ENCODE measurements around the gene BCL11B.

Gene BCL11B

DNA sequence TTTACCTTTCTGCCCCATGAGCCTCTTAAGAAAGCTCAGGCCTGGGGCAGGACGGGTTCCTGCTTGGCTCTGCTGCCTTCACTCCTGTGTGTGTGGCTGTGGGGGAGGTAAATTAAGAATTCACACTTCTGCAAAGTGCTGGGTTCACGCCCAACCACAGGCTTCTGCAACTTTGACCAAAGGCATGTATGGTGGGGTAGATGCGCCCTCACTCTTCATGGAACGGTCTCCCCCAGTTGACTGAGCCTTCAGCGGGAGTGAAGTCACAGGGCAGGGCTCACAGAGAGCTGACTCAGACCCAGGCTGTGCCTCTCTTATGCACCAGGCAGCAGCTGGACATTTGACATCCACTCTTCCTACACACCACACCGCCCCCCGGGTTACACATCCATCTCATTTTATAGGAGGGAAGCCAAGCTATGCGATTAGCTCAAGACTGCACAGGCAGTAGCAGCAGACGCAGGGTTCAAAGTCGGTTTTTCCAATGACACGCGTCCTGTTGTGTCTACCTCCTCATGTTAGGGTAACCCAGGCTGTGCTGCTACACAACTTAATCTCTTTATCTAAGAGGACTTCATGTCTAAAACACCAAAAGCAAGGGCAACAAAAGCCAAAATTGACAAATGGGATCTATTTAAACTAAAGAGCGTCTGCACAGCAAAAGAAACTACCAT is 15.4 kb upstream of the BCL11B start:
- in situ Hi-C loops (cut with MboI; ENCODE audit: low sequenced_read_pairs), result no loop called here

DNA sequence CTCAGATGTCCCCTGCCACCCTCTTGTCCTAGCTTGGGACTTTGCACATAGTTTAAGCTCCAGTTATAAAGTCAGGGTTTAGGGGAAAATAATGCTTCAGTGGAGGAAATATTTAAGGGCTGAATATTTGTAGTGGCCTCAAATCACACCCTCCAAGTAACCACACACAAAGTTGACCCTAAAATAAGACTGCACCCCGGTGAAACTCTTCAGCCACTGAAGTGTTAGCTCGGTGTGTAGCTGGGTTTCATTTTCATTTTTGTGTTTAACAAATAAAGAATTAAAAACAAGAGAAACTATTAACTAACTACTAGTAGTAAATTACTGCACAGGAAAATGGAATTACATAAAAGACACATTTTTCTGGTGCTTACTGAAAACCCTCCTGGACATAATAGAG is 14.8 kb upstream of the BCL11B start:
- in situ Hi-C loops (cut with MboI; ENCODE audit: low sequenced_read_pairs), result no loop called here

DNA sequence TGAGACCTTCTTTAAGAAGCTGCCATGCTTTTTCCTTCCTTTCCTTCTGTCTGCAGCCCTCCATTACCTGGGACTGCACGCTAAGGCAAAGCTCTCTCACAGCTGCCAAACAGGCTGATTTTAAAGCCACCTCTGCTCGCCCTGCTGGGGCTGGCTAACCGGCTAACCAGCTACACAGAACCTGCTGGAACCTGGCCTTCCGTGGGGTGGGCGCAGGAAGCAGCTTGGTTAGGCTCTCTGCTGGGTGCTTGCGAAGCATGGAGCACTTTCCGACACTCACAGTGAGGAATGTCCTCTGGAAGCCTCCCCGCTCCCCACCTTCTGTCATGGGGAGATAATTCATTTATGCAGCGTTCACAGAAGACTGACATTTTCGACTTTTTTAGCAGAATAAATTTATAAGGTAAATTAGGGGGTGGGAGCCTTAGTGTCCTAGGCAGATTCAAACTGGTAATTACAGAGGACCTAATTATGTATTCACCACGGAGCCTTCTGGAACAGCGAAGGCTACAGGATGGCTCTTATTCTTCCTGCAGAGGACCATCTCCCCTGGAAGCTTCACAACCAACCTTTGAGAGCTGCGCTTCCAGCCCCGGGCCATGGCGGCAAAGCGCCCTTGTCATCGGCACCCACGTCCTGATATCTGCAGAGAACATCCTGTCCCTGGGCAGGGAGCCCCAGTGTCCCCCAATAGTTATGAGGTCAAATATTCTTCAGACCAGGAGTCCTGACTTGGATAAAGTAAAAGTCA is 12.4 kb upstream of the BCL11B start:
- in situ Hi-C loops (cut with MboI; ENCODE audit: low sequenced_read_pairs), result no loop called here

DNA sequence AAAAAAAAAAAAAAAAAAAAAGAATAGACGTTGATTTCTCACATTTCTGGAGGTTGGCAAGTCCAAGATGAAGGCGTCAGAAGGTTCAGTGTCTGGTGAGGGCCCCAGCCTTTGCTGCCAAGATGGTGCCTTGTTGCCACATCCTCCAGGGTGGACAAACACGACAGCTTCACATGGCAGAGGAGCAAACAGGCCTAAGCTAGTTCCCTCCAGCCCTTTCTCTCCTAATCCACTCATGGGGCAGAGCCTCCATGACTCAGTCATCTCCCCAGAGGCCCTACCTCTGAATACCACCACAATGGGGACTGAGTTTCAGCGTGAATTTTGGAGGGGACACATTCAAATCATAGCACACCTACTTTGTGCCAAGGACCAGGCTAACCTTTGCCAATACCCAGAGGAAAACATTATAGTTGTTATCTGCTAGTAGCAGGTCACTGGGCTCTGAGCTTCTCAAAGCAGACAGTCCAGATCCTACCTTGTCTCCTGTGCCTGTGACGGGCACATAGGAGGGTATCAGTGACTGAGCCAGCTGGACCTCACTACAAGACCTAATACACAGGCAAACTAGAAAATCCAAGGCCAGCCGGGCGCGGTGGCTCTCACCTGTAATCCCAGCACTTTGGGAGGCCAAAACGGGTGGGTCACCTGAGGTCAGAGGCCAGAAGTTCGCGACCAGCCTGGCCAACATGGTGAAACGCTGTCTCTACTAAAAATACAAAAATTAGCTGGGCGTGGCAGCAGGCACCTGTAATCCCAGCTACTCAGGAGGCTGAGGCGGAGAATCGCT is 10.5 kb upstream of the BCL11B start:
- in situ Hi-C loops (cut with MboI; ENCODE audit: low sequenced_read_pairs), result no loop called here

DNA sequence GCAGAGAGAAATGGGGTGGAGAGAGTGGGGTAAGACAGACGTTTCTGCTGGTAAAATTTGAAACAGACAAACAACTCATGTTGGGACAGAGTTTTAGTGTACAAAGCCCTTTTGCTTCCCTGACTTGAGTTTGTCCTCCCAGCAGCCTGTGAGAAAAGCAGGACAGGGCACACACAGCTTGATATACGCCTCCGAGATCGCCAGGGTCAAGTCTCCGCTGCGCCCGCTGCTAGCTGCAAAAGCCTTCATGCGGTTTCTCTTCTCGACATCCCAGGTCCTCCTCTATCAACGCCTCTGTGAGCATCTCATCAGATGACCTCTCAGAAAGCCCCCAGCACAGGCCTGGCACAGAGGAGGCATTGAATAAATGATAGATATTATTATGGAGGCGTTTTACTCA is 9.4 kb upstream of the BCL11B start:
- in situ Hi-C loops (cut with MboI; ENCODE audit: low sequenced_read_pairs), result no loop called here

DNA sequence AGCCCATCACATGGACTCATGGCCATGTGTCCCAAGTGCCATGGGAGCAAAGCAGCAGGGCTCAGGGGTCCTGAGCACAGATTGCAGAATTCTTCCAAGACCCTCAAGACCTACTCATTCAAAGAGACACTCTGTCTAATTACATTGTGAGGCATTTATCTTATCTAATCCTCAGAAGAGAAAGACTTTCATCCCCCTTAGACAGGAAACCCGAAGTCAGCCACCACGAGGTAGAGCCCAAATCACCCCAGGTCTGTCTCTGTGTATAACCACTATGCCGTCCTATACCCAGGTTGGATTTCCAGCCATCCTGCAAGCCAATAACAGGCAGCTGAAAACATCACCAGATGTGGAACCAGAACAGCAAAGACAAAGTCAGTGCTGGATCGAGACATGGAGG is 8.9 kb upstream of the BCL11B start:
- in situ Hi-C loops (cut with MboI; ENCODE audit: low sequenced_read_pairs), result no loop called here

DNA sequence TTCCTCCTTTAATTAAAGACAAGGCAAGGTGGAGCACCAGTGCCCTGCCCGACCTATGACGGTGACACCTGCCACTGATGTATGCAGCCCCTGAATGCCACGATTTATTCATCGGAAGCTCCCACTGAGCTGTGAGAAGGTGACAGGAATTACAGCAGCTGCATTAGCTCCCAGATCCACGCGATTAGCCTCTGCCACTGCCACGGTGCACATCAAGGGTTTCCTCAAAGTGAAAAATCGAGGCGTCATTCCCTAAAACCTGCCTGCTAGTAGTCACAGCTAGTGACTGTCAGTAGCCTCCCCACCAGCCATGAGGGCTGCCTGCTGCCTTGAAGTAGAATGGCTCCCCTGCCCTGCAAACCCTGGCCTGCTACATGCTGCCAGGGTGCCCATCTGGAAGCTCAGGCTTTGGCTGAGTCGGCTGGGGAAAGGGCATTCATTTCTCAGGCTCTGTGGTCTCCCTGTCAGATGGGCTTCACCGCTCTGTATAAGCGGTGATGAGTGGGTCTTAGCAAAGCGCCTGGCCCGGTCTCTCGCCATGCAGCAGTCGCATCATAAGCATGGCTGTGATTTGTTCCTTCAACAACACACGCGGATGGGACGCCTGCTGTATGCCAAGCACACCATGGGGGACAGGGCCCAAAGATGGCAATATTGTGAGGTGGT is 8.2 kb upstream of the BCL11B start:
- in situ Hi-C loops (cut with MboI; ENCODE audit: low sequenced_read_pairs), result no loop called here

DNA sequence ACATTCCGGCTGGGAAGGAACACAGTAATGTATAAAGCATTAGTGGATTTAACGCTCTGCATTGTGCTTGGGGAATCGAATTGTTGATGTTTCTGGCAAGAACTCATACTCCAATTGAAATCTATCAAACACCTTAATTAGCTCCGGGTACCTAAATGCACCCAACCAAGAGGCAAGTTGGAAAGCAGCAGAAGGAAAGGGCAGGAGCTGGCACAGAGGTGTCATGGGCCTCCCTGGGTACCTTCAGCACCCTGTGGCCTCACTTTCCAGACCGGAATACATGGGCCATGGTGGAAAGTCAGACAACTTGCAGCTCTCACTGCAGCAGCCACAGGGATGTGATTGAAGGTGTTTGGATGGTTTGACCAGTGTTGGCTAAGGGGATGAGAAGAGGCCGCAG is 6.8 kb upstream of the BCL11B start:
- in situ Hi-C loops (cut with MboI; ENCODE audit: low sequenced_read_pairs), result no loop called here

DNA sequence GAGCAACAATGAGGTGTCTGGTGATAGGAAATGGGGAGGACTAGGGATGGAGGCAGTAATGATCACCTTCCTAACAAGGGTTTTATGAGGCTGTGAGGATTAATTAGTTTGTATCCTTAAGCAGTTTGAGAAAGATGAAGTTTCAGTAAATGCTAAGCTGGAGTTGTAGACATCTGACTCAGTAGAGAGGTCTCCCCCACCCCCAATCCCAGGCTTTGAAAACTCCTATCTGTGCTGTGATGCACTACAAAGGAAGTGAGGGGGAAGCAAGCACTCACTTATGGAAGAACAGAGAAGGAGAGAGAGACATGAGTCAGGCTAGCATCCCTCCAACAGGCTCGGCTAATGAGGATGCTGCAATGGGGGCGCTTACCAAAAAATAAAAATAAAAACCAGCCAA is 5.5 kb upstream of the BCL11B start:
- in situ Hi-C loops (cut with MboI; ENCODE audit: low sequenced_read_pairs), result no loop called here

DNA sequence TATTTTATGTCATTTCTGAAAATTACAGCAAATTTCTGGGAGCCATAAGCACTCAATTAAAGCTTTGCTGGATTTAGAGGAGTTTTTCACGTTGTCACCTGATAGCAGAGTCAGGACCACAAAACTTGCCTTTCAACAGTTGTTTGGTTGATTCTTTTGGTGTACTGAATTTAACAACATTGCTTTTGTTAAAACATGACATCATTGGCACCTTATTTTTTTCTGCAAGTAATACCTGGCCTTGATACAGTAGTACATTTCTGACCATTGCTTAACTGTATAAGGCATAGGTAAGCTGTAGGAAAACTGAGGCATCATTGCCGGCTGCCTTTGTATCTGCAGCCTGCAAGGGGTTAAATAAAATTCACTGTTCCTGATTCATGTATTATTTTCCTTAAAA is 4.5 kb upstream of the BCL11B start:
- in situ Hi-C loops (cut with MboI; ENCODE audit: low sequenced_read_pairs), result no loop called here

DNA sequence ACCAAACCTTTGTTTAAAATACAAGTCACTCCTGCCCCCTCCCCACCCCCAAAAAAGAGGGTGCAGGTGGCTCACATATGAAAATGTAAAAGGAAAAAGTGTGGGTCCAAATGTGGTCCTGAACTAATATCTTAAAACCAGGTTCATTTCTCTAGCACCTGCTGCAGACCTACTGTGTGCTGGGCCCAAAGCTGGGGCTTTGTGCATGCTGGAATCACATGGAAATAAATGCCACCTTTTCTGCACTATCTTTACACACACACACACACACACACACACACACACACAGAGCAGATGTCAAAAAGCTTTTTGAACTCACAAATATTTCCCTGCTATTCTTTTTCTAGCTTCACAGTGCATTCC is 3.2 kb upstream of the BCL11B start:
- in situ Hi-C loops (cut with MboI; ENCODE audit: low sequenced_read_pairs), result no loop called here

DNA sequence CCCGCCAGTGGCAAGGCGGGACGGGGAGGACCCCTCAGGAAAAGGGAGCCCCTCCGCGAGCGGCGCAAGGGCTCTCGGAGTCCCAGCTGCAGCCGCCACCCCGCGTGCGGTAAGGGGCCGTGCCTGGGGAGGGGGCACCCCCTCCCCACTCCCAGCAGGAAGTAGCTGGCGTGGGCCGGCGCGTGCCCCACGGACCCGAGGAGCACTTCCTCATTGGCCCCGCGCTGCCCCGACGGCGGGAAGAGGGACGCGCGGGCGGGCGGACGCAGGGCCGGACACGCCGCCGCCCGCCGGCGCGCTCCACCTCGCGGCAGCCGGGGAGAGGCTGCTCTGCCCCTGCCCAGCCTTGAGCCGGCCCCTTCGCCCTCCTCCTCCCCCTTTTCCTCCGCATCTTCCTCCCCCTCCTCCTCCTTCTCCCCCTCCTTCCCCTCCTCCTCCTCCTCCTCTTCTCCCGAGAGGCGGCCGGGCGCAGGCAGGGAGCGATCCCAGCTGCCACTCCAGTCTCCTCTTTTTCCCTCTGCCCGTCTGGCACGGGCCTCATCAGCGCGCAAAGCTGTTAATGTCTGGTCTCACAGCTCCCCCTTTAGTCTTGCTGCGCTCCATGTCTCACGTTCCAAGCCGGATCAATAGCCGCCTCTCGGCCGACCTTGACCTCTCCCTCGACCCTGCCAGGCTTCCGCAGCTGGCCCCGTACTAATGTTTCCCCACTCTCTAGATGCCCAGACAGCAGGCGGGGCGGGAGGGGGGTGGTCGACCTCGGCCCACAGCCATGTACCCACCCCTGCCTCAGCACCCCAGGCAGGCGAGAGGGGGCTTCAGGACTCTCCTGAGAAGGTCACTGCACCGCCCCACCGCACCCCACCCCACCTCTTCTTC is 2.6 kb upstream of the BCL11B start:
- in situ Hi-C loops (cut with MboI; ENCODE audit: low sequenced_read_pairs), result no loop called here

DNA sequence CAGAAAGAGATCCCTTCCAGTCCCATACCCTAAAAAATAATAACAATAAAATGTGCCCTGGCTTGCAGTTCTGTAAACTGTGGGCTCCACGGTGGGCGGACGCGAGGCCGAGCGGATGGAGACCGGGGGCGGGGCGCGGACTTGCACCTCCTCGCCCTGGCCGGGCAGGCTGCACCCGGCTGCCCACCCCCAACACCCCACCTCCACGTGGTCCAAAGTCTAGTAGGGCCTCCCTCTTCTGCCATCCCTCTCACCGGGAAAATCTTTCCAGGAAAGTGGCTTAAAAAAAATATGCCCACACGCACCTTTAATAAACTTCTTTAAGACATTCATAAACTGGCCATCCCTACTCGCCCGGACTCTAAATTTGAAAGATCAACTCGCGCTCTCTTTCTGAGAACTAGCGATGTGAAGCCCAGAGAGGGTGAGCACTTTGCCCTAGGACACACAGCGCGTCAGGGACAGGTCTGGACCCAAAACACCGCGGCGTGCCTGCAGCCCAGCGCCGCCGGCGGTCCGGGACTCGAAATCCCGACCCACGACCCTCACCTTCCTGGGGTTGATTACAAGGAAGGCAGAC is 1.9 kb upstream of the BCL11B start:
- in situ Hi-C loops (cut with MboI; ENCODE audit: low sequenced_read_pairs), result no loop called here

DNA sequence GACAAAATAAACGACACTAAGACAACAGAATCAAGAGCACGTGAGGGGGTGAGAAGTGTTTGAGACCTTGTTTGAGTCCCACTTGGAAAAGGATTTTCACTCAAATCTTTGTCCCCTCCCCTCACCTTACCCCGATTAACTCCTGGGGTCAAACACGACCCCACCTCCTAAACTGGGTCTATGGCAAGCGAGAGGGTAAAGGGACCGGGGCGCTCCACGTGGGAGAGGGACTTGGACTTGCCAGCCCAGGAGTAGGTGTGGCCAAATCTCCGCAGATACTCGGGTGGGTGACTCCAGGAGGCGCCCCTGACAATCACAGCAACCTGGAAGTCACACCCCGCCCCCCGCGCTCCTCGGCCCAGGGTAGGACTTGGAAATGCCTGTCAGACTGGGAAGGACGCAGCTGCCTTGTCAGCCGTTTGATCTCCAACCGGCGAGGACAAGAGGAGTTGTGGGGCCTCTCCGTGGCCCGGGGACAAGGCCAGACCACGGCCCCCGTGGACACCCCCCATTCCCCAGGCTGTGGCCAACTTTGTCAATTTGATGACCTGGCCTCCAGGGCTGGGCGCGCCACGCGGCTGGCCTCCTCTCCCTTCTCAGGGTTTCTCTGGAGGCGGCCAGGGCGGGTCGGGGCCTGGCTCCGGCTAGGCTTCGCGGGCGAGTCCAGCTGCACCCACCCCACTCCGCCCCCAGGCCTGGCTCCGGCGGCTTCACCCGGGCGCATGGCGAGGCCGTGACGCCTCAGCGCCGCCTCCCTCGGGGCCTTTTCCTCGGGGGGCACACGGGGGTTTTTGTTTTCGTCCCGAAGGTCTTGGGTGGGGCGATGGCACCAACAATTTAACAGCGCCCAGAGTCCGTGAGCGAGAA is 1.1 kb upstream of the BCL11B start:
- in situ Hi-C loops (cut with MboI; ENCODE audit: low sequenced_read_pairs), result no loop called here

DNA sequence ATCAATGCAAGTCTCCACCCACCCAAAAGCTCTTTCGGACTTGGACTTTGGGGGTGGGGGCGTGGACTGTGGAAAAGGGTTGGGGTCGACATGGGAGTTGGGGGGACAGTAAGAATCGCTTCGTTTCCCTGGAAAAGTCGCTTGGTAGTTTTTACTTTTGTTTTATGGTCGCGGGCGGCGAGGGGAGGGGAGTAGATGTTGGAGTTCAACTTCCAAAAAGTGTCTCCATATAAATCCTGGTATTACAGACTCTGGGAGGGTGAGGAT is 568 bp upstream of the BCL11B start:
- in situ Hi-C loops (cut with MboI; ENCODE audit: low sequenced_read_pairs), result no loop called here

DNA sequence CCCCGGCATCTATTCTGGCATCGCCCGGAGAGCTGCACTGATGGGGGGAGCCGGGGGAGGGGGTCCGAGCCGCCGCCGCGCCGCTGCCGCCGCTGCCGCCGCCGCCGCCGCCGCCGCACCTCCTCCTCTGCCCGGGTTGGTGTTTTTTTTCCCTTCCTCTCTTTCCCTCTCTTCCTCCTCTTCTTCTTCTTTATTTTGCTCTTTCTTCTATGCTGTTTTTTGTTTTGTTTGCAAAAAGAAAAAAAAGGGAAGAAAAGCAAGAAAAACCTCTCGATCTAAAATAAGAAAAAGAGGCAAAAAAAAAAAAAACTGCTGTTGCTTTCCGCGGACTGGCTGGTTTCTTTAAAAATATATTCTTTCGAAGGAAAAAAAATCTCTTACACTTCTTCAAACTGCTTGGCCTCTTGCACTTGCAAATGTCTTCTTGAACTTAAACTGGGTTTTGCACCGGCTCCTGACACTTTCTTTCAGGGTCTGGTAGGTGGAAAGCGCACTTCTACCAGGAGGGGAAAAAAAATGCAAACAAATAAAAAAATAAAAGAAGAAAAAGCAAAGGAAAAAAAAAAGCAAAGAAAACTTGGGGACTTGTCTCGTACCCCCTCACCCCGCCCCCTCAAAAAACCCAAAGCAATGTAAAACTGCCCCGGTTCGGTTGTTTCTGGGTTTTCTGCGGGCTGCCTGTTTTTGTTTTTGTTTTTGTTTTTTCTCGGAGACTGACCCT is 616 bp downstream of the BCL11B start:
- in situ Hi-C loops (cut with MboI; ENCODE audit: low sequenced_read_pairs), result no loop called here

DNA sequence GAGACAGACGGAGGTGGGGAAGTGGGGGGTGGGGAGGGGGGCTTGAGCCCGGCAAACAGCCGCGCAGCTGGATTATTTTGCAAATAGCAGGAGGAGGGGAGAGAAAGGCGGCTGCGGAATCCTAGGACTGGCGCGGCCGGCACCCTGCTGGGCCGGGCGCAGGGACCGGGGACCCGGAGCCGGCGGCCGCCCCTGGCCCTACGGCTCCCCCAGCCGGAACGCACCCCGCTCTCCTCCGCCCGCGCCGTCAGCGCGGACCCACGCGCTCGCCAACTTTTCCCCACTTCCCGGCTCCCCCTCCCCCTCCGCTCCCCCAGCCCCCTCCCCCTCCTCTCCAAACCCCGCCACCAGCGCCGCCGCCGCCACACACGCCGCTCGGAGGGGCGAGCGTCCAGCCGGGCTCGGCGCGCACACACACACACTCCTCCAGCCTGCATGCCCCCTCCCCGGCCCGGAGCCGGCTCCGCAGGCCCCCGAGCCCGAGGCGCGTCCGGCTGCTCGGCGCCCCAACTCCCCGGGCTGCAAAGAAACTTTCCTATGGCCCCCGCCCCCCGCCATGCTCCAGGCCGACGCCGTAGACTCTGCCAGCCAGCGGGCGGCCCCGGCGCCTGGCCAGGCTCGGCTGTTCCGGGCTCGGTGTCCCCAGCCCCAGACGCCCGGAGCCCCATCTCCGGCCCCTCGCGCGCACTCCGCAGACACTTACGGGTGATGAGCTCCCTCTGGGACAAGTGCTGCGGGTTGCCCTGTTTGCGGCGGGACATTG is 1.4 kb downstream of the BCL11B start:
- in situ Hi-C loops (cut with MboI; ENCODE audit: low sequenced_read_pairs), result no loop called here

Measured in hTERT RPE-1 (cell line).